ENCODE measurements around the gene ARHGEF26. TPM values are rescaled to one million over a fixed set of nuclear protein-coding genes. Genes with fewer than 3 reads are reported as not detected.
A peak's percentile ranks its signal among the peaks of the same experiment; 100 is the strongest.

ARHGEF26 gene
- total RNA-seq, 1 experiment from 2014 or later = 5.4 TPM

DNA sequence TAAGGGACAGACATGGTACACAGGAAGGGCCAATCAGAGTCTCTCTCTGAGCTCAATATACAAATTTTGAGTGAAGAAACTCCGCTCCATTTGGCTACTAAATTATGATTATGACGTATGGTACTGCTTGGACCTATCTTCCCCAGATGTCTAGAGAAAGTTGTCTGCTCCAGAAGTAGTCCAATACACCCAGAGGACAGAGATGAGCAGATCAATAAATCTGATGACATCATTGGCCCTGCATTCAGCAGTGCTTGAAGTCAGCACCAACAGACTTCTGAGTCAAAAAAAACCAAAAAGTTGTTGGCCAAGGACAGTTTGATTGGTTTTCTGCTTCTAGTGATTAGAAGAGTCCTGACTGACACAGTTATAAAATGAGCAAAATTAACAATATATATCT, 19.9 kb upstream of the ARHGEF26 start:
- H3K4me3 ChIP-seq (ENCODE audit: insufficient read depth, low read depth, low read length) = no peak overlapping the region
- no peaks in the 10 kb centered on the region for H3K27me3 ChIP-seq (ENCODE audit: control insufficient read depth, insufficient read depth, low read length)
- H3K36me3 ChIP-seq (replicated peaks; ENCODE audit: control insufficient read depth, insufficient read depth, low read length) = no peaks in the 10 kb centered on the region
- DNase-seq = no peak

DNA sequence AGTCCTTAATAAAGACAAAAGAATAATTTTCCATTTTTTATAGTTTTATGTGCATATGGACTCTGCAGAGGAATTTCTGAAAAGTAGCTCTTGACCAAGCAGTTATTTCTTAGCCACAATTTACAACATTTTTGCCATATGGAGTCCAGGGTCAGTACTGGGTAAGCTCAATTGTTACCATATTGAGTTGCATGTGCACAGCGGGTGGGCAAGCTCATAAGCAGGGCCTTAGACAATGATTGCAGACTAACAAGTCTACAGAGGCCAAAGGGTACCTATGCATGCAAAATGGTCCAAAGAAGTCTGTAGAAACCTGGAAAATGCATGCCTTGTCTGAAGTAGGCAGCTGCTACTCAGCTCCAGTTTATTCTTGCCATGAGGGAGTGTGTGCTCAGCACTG, 19.0 kb upstream of the ARHGEF26 start:
- H3K36me3 ChIP-seq (replicated peaks; ENCODE audit: control insufficient read depth, insufficient read depth, low read length) = no peaks in the 10 kb centered on the region
- DNase-seq = no peak
- no peaks in the 10 kb centered on the region for H3K27me3 ChIP-seq (ENCODE audit: control insufficient read depth, insufficient read depth, low read length)
- H3K4me3 ChIP-seq (ENCODE audit: insufficient read depth, low read depth, low read length) = no peak overlapping the region

DNA sequence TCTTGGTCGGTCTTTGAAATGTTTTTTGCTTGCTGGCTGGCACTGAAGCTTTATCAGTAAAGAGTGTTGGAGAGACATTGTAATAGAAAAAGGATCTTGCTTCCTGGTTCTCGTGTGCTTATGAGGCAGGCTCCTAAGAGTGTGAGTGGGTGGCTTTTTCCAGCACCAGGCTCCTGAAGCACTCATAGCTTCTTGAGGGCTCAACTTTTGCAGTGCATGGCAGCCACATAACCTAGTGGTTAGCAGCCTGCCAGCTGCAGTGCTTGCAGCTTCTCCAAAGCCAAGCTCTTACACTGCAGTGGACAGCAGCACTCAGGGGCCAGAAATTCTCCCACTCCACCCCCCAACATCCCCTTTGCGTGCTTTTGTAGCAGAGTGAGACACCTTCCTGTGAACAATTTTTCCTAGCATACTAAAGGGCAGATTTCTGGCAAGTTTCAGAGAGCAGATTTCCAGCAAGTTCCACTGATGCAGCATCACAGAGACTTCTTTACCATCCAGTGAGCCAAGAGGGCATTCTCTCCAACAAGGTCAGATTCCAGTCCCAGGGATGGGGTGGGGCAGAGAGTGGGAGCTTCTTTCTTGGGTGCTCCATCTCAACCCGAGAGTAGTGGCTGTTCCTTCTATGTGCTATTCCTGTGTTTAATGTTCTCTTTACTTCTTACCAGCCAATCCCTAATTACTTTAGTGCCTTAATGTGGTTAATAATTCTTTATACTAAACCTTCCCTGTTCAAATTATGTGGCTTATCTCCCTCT, 15.8 kb upstream of the ARHGEF26 start:
- DNase-seq = no peak
- H3K4me3 ChIP-seq (ENCODE audit: insufficient read depth, low read depth, low read length) = no peak overlapping the region
- no peaks in the 10 kb centered on the region for H3K36me3 ChIP-seq (replicated peaks; ENCODE audit: control insufficient read depth, insufficient read depth, low read length)
- H3K27me3 ChIP-seq (ENCODE audit: control insufficient read depth, insufficient read depth, low read length) = no peaks in the 10 kb centered on the region

- no peak overlapping the region for H3K4me3 ChIP-seq (ENCODE audit: insufficient read depth, low read depth, low read length)
- DNase-seq = no peak
- no peaks in the 10 kb centered on the region for H3K36me3 ChIP-seq (replicated peaks; ENCODE audit: control insufficient read depth, insufficient read depth, low read length)
- no peaks in the 10 kb centered on the region for H3K27me3 ChIP-seq (ENCODE audit: control insufficient read depth, insufficient read depth, low read length)
Measured at GRCh38 chr3:154111365-154111935, 9.7 kb upstream of the ARHGEF26 start.

- no peaks in the 10 kb centered on the region for H3K36me3 ChIP-seq (replicated peaks; ENCODE audit: control insufficient read depth, insufficient read depth, low read length)
- DNase-seq = no peak
- no peak overlapping the region for H3K4me3 ChIP-seq (ENCODE audit: insufficient read depth, low read depth, low read length)
- no peaks in the 10 kb centered on the region for H3K27me3 ChIP-seq (ENCODE audit: control insufficient read depth, insufficient read depth, low read length)
Measured at GRCh38 chr3:154112146-154112852, 8.9 kb upstream of the ARHGEF26 start.

- DNase-seq = no peak
- Histone ChIP-seq H3K4me3 (ENCODE audit: insufficient read depth, low read depth, low read length) (no peak overlapping the region), H3K27me3 (ENCODE audit: control insufficient read depth, insufficient read depth, low read length) (no peaks in the 10 kb centered on the region), H3K36me3 (replicated peaks; ENCODE audit: control insufficient read depth, insufficient read depth, low read length) (no peaks in the 10 kb centered on the region)
Measured at GRCh38 chr3:154113609-154114008, 7.6 kb upstream of the ARHGEF26 start.

DNA sequence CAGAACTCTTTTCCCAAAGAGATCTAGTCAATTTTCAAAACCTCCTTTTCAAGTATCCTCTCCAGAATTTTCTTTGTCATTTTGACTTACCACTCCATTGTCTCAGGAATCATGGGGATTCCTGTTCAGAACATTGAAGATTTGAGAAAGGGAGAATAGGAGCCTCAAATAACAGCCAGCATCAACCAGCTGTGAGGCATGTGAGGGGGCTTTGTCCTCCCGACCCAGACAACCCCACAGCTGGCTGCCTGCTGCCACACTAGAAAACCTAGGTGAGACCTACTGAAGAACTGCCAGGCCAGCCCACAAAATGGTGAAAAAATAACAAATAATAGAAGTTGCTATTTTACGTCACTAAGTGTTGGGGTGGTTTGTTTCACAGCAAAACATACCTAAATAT, 5.9 kb upstream of the ARHGEF26 start:
- H3K36me3 ChIP-seq (replicated peaks; ENCODE audit: control insufficient read depth, insufficient read depth, low read length) = no peaks in the 10 kb centered on the region

GRCh38 chr3:154119951-154120350, 1.2 kb upstream of the ARHGEF26 start:
- Histone ChIP-seq H3K36me3 (replicated peaks; ENCODE audit: control insufficient read depth, insufficient read depth, low read length) (no peaks in the 10 kb centered on the region), H3K27me3 (ENCODE audit: control insufficient read depth, insufficient read depth, low read length) (peaks cover 29% of the 10 kb centered on the region), H3K4me3 (ENCODE audit: insufficient read depth, low read depth, low read length) (no peak overlapping the region)
- DNase-seq = no peak

More for the DNA sequence above, 5.9 kb upstream of the ARHGEF26 start:
- no peak for DNase-seq
- no peak overlapping the region for H3K4me3 ChIP-seq (ENCODE audit: insufficient read depth, low read depth, low read length)
- H3K27me3 ChIP-seq (ENCODE audit: control insufficient read depth, insufficient read depth, low read length) = no peaks in the 10 kb centered on the region; the same call in 1 of the 2 replicates

DNA sequence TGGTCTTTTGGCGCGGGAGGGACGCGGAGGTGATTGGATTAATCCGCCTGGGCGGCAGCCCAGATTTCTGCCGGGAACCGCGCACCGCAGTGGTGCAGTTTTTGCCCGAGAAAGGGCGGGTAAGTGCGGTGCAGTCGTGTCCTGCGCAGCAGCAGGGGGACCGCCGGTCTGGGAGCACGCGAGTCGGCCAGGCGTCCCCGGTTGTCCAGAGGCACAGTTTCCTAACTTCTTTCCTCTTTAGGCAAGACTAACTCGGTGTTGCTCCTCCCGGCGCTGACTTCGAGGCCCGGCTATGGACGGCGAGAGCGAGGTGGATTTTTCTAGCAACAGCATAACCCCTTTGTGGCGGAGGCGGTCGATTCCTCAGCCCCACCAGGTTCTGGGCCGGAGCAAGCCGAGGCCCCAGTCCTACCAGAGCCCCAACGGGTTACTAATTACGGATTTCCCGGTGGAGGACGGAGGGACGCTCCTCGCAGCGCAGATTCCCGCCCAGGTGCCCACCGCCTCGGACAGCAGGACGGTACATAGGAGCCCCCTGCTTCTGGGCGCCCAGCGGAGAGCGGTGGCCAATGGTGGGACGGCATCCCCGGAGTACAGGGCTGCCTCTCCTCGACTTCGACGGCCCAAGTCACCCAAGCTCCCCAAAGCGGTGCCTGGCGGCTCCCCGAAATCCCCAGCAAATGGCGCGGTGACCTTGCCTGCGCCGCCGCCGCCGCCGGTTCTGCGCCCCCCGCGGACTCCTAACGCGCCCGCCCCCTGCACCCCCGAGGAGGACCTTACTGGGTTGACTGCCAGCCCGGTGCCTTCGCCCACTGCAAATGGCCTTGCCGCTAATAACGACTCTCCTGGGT, 736 bp downstream of the ARHGEF26 start:
- Histone ChIP-seq H3K27me3 (ENCODE audit: control insufficient read depth, insufficient read depth, low read length) (peaks cover 29% of the 10 kb centered on the region), H3K4me3 (ENCODE audit: insufficient read depth, low read depth, low read length) (peak overlapping the region; percentile 82), H3K36me3 (replicated peaks; ENCODE audit: control insufficient read depth, insufficient read depth, low read length) (no peaks in the 10 kb centered on the region)
- DNase-seq = peak; percentile 71

- DNase-seq = no peak
- Histone ChIP-seq H3K36me3 (replicated peaks; ENCODE audit: control insufficient read depth, insufficient read depth, low read length) (no peaks in the 10 kb centered on the region; the same call in 1 of the 2 replicates), H3K27me3 (ENCODE audit: control insufficient read depth, insufficient read depth, low read length) (peaks cover 29% of the 10 kb centered on the region), H3K4me3 (ENCODE audit: insufficient read depth, low read depth, low read length) (peak overlapping the region; percentile 82)
Measured at GRCh38 chr3:154122552-154122911, 1.3 kb downstream of the ARHGEF26 start.

DNA sequence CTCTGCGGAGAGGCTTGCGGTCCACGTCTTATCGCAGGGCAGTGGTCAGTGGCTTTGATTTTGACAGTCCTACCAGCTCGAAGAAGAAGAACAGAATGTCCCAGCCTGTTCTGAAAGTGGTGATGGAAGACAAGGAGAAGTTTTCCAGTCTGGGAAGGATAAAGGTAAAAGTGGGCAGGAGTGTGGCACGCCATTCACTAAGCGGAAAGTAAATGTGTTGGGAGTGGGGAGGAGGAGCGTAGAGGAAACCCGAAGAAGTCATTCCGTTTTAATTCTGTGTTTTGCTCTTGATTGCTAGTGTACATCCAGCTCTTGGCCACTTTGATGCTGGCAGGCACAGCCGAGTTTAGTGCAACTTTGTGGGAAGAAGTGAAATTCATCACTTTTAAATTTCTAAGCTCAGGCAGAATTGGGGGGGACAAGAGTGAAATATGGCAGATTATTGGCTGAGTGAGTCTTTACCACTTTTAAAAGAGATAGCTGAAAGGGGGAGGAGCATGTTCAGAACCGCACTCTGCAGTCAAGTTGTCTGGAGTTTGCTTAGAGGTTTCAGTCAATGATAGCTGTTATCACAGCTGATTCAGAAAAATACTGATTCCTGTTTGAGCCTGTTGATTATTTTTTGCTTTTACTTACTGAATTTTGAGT, 1.8 kb downstream of the ARHGEF26 start:
- H3K36me3 ChIP-seq (replicated peaks; ENCODE audit: control insufficient read depth, insufficient read depth, low read length) = no peaks in the 10 kb centered on the region; the same call in 1 of the 2 replicates
- peak overlapping the region; percentile 82 for H3K4me3 ChIP-seq (ENCODE audit: insufficient read depth, low read depth, low read length)
- no peak for DNase-seq
- peaks cover 29% of the 10 kb centered on the region for H3K27me3 ChIP-seq (ENCODE audit: control insufficient read depth, insufficient read depth, low read length)

GRCh38 chr3:154123906-154124305, 2.7 kb downstream of the ARHGEF26 start:
- DNase-seq = no peak
- no peak overlapping the region for H3K4me3 ChIP-seq (ENCODE audit: insufficient read depth, low read depth, low read length)
- peaks cover 29% of the 10 kb centered on the region for H3K27me3 ChIP-seq (ENCODE audit: control insufficient read depth, insufficient read depth, low read length)
- no peaks in the 10 kb centered on the region; the same call in 1 of the 2 replicates for H3K36me3 ChIP-seq (replicated peaks; ENCODE audit: control insufficient read depth, insufficient read depth, low read length)

DNA sequence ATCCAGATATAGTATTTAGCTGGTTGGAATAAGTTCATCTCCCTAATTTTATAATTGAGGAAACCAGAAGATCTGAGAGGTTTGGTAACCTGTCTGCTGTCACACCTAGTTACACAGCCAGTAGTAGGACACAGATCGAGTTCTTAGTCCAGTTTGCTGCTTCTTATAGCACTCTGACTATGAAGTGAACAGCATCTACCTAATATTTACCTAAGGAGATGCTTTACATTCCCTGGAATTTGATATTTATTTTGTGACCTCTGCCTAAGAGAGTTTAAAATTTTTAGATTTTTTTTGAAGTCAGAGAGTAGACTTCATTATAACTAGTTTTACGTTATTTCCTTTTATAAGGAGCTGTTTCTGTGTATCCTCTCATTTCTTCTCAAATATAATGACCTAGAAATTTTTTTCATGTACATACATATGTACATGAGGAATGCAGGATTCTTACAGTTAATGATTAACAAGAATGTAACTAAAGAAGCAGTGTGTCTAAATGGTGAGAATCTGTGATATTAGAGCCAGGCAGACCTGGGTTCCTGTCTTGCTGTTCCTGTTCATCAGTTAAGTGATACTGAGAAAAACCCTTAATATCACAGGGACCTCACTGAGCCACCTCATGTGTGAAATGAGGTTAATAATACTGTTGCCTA, 4.3 kb downstream of the ARHGEF26 start:
- no peak for DNase-seq
- no peak overlapping the region for H3K4me3 ChIP-seq (ENCODE audit: insufficient read depth, low read depth, low read length)

More for the DNA sequence above, 4.3 kb downstream of the ARHGEF26 start:
- H3K36me3 ChIP-seq (replicated peaks; ENCODE audit: control insufficient read depth, insufficient read depth, low read length) = no peaks in the 10 kb centered on the region; the same call in none of the 2 replicates
- peaks cover 28% of the 10 kb centered on the region for H3K27me3 ChIP-seq (ENCODE audit: control insufficient read depth, insufficient read depth, low read length)

Measured in H7 (cell line).